ENCODE data around the gene GKN2.

- TF ChIP-seq CTCF (conservative IDR thresholded peaks at IDR 0.05; ENCODE audit: low read depth, low read length) = no peak
- no peak for TF ChIP-seq EZH2 (IDR thresholded peaks at IDR 0.05; ENCODE audit: low read length, unreplicated experiment)
- TF ChIP-seq EZH2phosphoT487 (IDR thresholded peaks at IDR 0.05; ENCODE audit: borderline replicate concordance, low read length) = no peak
Observed at GRCh38 chr2:68971591-68972231, 19.0 kb upstream of the GKN2 start.

Measured in PC-3 (cell line).